ENCODE measurements around the gene P4HB. TPM values are rescaled to one million over a fixed set of nuclear protein-coding genes. Genes with fewer than 3 reads are reported as not detected.

Gene P4HB
- total RNA-seq, 1 donor from 2014 or later, result 259 TPM

DNA sequence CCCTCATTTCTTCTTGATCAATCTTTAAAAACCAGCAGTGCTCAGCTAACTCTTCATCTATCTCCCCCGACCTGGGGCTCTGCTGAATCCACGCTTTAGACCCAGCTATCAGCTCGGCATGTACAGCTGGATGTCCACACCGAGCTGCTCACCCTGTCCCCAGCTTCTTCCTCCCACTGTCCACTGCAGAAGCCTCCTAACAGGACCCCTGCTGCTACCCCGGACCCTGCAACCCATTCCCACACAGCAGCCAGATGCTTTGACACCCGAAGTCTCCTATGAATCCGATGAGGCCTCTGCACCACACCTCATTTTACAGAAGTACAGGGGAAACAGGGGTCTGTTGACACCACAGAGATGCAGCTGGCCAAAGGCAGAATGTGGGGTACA is 42.6 kb downstream of the P4HB start:
- no peaks in the 10 kb centered on the region for H3K36me3 Mint-ChIP-seq (ENCODE audit: unreplicated experiment)
- no peak overlapping the region for H3K4me3 Mint-ChIP-seq (ENCODE audit: unreplicated experiment)
- H3K4me1 Mint-ChIP-seq (ENCODE audit: low read depth, unreplicated experiment), result no peaks in the 10 kb centered on the region
- H3K27me3 Mint-ChIP-seq (ENCODE audit: unreplicated experiment), result peaks cover 5% of the 10 kb centered on the region
- no peak for DNase-seq
- no peak overlapping the region for H3K27ac Mint-ChIP-seq (ENCODE audit: unreplicated experiment)
- peaks cover 6% of the 10 kb centered on the region for H3K9me3 Mint-ChIP-seq (ENCODE audit: unreplicated experiment)
- TF ChIP-seq, protein P1, sequence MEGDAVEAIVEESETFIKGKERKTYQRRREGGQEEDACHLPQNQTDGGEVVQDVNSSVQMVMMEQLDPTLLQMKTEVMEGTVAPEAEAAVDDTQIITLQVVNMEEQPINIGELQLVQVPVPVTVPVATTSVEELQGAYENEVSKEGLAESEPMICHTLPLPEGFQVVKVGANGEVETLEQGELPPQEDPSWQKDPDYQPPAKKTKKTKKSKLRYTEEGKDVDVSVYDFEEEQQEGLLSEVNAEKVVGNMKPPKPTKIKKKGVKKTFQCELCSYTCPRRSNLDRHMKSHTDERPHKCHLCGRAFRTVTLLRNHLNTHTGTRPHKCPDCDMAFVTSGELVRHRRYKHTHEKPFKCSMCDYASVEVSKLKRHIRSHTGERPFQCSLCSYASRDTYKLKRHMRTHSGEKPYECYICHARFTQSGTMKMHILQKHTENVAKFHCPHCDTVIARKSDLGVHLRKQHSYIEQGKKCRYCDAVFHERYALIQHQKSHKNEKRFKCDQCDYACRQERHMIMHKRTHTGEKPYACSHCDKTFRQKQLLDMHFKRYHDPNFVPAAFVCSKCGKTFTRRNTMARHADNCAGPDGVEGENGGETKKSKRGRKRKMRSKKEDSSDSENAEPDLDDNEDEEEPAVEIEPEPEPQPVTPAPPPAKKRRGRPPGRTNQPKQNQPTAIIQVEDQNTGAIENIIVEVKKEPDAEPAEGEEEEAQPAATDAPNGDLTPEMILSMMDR (IDR thresholded peaks at IDR 0.05; ENCODE audit: partially characterized antibody, unreplicated experiment), result no peak

DNA sequence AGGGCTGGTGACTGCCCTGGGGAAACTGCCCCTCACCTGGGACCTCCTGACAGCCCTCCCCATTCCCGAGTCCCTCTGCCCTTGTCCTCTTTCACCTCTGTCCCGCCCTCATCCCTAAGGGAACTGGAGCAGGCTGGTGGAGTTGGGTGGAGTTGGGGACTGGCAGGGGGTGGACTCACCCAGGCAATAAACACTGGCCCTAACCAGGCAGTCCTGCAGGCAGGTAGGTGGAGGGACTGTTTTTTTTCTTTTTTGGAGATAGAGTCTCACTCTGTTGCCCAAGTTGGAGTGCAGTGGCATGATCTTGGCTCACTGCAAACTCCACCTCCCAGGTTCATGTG is 44.7 kb downstream of the P4HB start:
- H3K27me3 Mint-ChIP-seq (ENCODE audit: unreplicated experiment), result peaks cover 3% of the 10 kb centered on the region
- no peak overlapping the region for H3K27ac Mint-ChIP-seq (ENCODE audit: unreplicated experiment)
- peaks cover 6% of the 10 kb centered on the region for H3K9me3 Mint-ChIP-seq (ENCODE audit: unreplicated experiment)
- TF ChIP-seq, protein P1 (IDR thresholded peaks at IDR 0.05; ENCODE audit: partially characterized antibody, unreplicated experiment), result no peak
- H3K4me1 Mint-ChIP-seq (ENCODE audit: low read depth, unreplicated experiment), result no peaks in the 10 kb centered on the region
- DNase-seq, result no peak
- no peak overlapping the region for H3K4me3 Mint-ChIP-seq (ENCODE audit: unreplicated experiment)
- H3K36me3 Mint-ChIP-seq (ENCODE audit: unreplicated experiment), result no peaks in the 10 kb centered on the region

DNA sequence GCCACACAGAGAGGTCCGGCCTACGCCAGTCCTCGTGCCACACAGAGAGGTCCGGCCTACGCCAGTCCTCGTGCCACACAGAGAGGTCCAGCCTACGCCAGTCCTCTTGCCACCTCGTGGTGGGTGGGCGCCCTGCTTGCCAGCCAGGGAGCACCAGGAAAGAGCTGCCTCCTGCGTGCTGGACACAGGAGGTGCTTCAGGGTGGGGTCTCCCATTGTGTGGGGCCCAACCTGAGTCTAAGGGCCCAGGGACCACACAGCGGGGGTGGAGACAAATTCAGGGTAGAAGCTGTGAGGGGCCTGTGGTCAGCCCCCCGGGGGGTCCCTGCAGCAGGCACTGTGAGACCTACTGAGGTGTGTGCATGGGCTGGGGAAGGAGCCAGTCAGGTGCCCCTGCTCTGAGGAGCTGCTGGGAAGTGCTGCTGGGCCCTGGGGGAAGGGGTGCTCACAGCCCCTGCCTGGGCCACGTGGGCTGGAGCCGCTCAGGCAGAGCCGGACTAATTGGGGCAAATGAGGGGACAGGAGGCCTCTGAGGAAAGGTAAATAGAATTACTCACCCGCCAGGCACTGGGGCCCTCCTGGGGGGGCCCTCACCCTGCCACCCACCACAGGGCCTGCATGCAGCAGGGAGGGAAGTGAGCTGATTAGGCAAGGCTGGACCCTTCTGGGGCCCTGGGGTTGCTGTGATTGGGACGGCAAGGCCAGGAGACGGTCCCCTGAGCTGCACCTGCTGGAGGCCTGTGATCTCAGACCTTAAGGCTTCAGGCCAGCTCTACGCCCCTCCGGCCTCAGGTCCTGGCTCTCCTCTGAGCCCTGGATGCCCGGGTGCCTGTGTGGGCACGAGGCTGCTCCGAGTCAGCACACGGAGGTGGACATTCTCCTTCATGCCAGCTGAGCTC is 45.3 kb downstream of the P4HB start:
- Mint-ChIP-seq H3K27ac (ENCODE audit: unreplicated experiment) (no peak overlapping the region), H3K36me3 (ENCODE audit: unreplicated experiment) (no peaks in the 10 kb centered on the region), H3K4me1 (ENCODE audit: low read depth, unreplicated experiment) (no peaks in the 10 kb centered on the region), H3K27me3 (ENCODE audit: unreplicated experiment) (peaks cover 6% of the 10 kb centered on the region), H3K9me3 (ENCODE audit: unreplicated experiment) (peaks cover 6% of the 10 kb centered on the region), H3K4me3 (ENCODE audit: unreplicated experiment) (no peak overlapping the region)
- TF ChIP-seq, protein P1 (IDR thresholded peaks at IDR 0.05; ENCODE audit: partially characterized antibody, unreplicated experiment), result no peak
- no peak for DNase-seq

DNA sequence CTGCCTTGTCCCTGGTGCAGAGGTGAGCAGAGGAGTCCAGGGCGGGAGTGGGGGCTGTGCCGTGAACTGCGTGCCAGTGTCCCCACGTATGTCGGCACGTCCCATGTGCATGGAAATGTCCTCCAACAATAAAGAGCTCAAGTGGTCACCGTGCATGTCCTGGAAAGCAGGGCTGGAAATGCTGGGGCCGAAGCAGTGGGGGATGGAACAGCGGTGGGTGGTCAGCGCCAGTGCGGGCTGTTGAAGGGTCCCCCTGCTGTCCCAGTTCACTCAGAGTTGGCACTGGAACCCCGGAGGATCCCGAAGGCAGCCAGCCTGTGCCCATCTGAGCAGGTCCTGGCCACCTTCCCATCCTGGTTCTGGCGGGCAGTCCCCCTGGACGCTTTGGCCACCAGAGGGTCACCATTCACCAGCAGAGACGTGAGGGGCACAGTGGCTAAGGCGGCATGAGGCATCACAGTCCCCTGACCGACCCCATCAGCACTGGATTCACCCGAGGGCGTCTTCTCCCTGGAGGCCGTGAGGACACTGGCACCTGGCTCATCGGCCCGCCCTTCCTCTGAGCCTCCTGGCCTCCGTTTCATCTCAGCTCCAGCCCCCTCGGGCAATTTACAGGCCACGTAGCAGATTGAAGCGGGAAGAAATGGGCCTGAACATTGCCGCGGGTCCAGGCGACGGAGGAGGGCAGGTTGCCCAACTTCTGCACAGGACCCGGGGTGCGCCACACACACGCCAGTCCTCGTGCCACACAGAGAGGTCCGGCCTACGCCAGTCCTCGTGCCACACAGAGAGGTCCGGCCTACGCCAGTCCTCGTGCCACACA is 46.3 kb downstream of the P4HB start:
- Mint-ChIP-seq H3K4me3 (ENCODE audit: unreplicated experiment) (no peak overlapping the region), H3K27me3 (ENCODE audit: unreplicated experiment) (peaks cover 12% of the 10 kb centered on the region), H3K27ac (ENCODE audit: unreplicated experiment) (no peak overlapping the region), H3K36me3 (ENCODE audit: unreplicated experiment) (peaks cover 6% of the 10 kb centered on the region), H3K9me3 (ENCODE audit: unreplicated experiment) (peaks cover 13% of the 10 kb centered on the region), H3K4me1 (ENCODE audit: low read depth, unreplicated experiment) (peaks cover 6% of the 10 kb centered on the region)
- DNase-seq, result no peak
- TF ChIP-seq, protein P1 (IDR thresholded peaks at IDR 0.05; ENCODE audit: partially characterized antibody, unreplicated experiment), result no peak

DNA sequence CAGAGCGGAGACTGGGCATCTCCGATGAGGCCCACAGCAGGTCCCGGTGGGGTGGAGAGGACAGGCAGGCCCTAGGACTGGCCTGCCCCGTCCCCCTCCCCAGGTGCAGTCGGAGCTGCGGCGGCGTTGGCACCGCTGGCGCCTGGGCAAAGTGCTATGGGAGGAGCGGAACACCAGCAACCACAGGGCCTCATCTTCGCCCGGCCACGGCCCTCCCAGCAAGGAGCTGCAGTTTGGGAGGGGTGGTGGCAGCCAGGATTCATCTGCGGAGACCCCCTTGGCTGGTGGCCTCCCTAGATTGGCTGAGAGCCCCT is 47.0 kb downstream of the P4HB start:
- no peak overlapping the region for H3K4me3 Mint-ChIP-seq (ENCODE audit: unreplicated experiment)
- H3K4me1 Mint-ChIP-seq (ENCODE audit: low read depth, unreplicated experiment), result peaks cover 7% of the 10 kb centered on the region
- H3K27ac Mint-ChIP-seq (ENCODE audit: unreplicated experiment), result no peak overlapping the region

More for the DNA sequence above, 47.0 kb downstream of the P4HB start:
- no peak for DNase-seq
- TF ChIP-seq, protein P1 (IDR thresholded peaks at IDR 0.05; ENCODE audit: partially characterized antibody, unreplicated experiment), result no peak
- Mint-ChIP-seq H3K9me3 (ENCODE audit: unreplicated experiment) (peaks cover 15% of the 10 kb centered on the region), H3K36me3 (ENCODE audit: unreplicated experiment) (peaks cover 8% of the 10 kb centered on the region), H3K27me3 (ENCODE audit: unreplicated experiment) (peaks cover 14% of the 10 kb centered on the region)

Measured in glutamatergic neuron (in vitro differentiated cells).